UCSD-AML1 (cell line): ENCODE results near the gene KIF1B.

Source experiments
- DNase-seq: peaks from one replicate; lab custom pipeline; 2025; ENCODE audit not compliant: unreplicated experiment; lab: John Stamatoyannopoulos, UW

The KIF1B gene

DNA sequence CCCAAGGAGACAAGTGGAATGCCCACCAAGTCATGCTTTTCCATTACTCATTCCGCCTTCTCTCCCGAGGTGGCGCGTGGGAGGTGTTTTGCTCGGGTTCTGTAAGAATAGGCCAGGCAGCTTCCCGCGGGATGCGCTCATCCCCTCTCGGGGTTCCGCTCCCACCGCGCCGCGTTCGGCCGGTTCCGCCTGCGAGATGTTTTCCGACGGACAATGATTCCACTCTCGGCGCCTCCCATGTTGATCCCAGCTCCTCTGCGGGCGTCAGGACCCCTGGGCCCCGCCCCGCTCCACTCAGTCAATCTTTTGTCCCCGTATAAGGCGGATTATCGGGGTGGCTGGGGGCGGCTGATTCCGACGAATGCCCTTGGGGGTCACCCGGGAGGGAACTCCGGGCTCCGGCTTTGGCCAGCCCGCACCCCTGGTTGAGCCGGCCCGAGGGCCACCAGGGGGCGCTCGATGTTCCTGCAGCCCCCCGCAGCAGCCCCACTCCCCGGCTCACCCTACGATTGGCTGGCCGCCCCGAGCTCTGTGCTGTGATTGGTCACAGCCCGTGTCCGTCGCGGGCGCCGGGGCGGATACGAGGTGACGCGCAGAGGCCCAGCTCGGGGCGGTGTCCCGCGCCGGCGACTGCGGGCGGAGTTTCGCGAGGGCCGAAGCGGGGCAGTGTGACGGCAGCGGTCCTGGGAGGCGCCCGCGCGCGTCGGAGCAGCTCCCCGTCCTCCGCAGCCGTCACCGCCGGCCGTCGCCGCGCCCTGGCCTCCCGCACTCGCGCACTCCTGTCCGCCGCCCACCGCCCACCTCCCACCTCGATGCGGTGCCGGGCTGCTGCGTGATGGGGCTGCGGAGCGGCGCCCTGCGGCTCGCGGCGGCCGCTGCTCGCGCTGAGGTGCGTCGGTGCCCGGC, at the start of gene KIF1B:
Gene KIF1B (plus strand): TSS at position 666 of the 906 bp plus-strand sequence. CDS start 21,759 bp downstream, outside the sequence.
- peak; percentile 97 for DNase-seq

GRCh38 chr1:10160907-10161490, 49.4 kb upstream of the KIF1B start:
- no peak for DNase-seq

- DNase-seq = no peak
Measured at GRCh38 chr1:10161541-10162290, 48.7 kb upstream of the KIF1B start.

DNA sequence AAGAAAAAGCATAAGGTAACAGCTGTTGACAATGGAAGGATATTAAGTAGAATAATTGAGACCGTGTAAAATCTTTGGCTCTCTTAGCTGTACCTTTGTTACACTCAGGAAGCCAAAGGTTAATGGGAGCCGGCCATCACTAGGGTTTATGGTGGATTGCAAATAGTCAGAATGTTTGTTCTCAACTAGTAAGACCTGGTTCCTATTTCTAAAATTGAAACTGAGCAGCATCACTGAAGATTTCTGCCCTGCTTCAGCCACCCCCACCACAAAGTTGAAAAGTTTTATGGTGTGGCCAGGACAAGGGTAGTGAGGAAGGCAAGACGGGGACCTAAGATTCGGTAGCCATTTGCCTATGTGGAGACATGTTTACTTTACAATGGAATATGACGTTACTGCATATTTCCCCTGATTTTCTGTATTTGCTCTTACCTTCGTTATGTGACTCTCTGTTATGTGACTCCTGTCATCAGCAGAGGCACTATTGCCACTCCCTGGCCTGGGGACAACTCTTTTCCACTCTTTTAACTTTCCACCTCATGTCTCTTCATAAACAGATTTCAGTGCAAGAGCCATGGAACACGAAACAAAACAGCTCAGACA, 41.4 kb upstream of the KIF1B start:
- no peak for DNase-seq

DNA sequence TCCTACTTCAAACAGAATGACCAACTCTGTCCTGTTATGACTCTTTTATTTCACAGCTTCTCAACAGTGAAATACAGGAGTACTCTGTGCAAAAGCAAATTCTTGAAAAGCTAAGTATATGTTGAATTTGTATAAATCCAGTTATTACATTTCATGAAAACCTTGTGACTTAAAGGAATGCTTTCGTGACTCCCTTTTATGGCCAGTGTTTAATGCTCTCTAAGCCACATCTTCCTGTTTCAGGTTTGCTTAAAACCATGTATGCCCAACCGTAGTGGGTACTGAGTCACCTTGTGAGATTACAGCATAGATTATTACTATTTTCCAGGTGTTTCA, 40.2 kb upstream of the KIF1B start:
- DNase-seq = no peak

DNA sequence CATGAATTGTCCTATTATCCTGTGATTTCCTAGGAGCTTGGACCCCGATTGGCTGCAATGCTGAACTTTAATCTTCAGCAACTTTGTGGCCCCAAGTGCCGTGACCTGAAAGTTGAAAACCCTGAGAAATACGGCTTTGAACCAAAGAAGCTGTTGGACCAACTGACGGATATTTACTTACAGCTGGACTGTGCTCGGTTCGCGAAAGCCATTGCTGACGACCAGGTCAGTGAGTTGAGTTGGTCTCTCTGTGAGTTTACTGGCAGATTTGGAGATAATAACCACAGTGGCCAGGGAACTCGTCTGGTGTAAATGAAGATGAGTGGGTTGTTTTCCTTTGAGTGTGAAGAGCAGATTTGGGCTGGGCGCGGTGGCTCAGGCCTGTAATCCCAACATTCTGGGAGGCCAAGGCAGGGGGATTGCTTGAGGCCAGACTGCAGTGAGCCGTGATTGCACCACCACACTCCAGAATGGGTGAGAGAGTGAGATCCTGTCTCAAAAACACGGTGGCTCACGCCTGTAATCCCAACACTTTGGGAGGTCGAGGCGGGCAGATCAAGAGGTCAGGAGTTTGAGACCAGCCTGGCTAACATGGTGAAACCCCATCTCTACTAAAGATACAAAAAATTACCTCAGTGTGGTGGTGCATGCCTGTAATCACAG, 39.1 kb upstream of the KIF1B start:
- no peak for DNase-seq

GRCh38 chr1:10171995-10172669, 38.2 kb upstream of the KIF1B start:
- DNase-seq = no peak

- DNase-seq = no peak
Measured at GRCh38 chr1:10173582-10173981, 36.8 kb upstream of the KIF1B start.

GRCh38 chr1:10177876-10178275, 32.5 kb upstream of the KIF1B start:
- no peak for DNase-seq

DNA sequence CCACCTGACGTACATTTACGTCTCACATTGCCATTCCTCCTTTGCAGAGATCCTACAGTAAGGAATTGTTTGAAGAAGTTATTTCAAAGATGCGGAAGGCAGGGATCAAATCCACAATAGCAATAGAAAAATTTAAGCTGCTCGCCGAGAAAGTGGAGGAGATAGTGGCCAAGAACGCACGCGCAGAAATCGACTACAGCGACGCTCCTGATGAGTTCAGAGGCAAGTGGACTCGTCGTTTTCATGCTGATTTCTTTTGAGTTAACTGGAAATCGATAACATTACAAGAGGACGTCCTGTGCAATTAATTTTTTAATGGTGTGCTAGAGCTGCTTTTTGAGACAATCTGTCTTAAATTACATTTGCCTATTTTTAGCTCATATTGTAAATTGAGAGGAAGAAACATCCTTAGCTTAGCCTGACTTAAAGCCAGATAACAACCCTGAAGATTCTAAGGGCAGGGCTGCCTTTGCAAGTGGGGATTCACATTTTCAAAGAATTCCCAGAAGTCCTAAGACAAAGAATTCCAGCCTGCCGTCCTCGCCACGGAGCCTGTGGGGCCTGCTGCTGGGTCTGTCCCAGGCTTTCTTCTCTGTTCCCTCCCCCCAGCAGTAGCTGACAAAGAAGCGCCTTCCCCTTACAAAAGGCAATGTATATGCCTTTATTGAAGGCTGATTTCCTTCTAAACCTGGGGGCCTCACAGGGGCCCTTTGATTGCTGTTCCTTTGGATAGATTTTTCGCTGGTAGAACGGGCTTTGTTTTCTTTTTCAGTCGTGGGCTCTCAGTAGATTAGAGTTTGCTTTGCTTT, 31.6 kb upstream of the KIF1B start:
- DNase-seq = no peak

DNA sequence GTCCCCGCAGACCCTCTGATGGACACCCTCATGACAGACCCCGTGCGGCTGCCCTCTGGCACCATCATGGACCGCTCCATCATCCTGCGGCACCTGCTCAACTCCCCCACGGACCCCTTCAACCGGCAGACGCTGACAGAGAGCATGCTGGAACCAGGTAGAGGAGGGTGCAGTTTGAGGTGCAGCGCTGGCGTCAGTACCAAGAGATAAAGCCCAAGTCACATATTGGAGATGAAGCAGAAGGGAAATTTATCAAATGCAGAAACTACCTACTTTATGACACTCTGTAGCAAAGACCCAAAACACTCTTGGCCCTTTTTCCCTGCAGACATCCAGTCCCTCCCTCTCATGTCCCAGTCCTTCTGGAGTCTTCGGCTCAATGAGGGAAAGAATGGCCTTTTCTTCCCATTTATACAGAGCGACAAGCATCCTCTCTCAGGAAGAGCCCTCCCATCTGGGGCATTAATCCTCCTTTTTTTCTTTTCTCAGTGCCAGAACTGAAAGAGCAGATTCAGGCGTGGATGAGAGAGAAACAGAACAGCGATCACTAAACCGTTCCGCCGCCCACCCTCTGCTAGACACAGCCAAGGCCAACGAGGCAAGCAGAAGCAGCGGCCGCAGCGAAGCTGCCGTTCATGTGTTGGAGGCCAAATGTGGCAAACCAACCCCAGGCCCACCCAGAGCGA, 30.8 kb upstream of the KIF1B start:
- no peak for DNase-seq

DNA sequence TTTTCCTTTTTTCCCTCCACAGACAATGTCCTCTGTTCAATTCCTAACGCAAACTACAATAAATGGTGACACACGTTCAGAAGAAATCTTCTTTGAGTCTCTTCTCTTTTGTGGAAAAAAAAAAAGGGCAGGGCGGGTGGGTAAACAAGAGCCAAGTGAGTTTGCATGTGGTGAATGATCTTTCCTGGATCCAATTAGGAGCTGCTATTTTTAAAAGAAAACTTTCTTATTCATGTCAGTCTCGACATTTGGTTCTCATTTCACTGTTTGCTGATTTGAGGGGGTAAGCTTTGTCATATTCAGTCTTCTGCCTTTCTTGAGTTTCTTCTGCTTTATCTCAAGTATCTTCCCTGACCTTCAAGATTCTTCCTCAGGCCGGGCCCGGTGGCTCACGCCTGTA, 29.2 kb upstream of the KIF1B start:
- no peak for DNase-seq

DNA sequence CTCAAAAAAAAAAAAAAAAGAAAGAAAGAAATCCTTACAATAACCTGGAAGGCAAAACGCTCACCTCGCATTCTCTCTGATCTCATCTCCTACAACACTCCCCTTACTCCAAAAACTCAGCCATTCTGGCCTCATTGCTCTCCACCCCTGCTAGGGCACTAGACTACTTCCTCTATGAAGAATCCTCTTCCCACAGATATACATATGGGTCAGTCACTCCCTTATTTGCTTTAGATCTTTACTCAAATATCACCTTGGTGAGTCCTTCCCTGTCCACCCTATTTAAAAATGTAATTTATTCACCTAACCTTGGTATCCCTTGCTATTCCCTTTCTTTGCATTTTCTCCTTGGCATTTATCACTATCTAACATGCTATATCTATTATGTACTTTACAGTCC, 24.6 kb upstream of the KIF1B start:
- DNase-seq = no peak

GRCh38 chr1:10186331-10187025, 23.9 kb upstream of the KIF1B start:
- DNase-seq = no peak

GRCh38 chr1:10187026-10187334, 23.4 kb upstream of the KIF1B start:
- no peak for DNase-seq

GRCh38 chr1:10188133-10188650, 22.2 kb upstream of the KIF1B start:
- no peak for DNase-seq

DNA sequence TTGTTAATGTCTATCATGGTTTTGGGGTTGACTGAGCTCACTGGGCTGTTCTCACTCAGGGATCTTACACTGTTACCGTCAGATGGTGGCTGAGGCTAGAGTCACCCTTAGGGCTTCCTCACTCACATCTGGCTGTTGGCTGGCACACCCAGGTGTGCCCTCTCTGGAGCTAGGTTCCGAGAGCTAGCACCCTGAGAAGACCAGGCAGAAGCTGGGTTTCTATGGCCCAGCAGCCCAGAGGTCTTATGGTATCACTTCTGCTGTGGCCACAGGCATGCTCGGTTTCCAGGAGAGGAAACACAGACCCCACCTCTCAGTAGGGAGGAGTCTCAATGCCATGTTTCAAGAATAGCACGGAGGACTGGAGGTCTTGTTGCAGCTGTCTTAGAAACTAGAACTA, 20.7 kb upstream of the KIF1B start:
- no peak for DNase-seq

DNA sequence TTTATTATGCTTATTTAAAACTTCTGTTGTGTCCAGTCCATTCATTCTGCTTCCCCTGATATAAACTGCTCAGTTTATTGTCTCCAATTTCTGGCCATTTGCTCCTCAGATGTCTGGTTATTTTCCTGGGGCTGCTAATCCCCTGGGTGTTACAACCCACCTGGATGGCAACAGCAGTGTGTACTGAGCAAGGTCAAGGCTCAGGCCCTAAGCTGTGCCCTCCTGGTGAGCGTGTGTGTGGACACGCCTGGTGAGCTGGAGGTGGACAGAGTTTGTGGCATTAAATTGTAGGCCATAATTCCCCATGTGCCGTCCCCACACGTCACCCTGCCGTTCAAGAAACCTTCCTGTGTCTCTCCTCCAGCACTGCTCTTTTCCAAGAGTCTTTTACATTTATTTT, 18.1 kb upstream of the KIF1B start:
- no peak for DNase-seq
